ENCODE data around the gene PELI3. TPM values are rescaled to one million over a fixed set of nuclear protein-coding genes. Genes with fewer than 3 reads are reported as not detected.

The PELI3 gene
- 1.5 TPM for total RNA-seq
- 2.4 TPM for polyA plus RNA-seq
- long read RNA-seq, donor 1, result 0 reads
- long read RNA-seq, donor 2, result 0 reads
- long read RNA-seq, donor 3, partial matches to known transcripts, result 0 of 1 reads
- long read RNA-seq, donor 3, other reads (novel, unspliced or antisense), result 0 of 1 reads
- long read RNA-seq, donor 4, partial matches to known transcripts, result 0 of 1 reads
- long read RNA-seq, donor 4, other reads (novel, unspliced or antisense), result 0 of 1 reads
- long read RNA-seq, donor 5, partial matches to known transcripts, result 0 of 1 reads
- long read RNA-seq, donor 5, other reads (novel, unspliced or antisense), result 0 of 1 reads
- long read RNA-seq, donor 6, partial matches to known transcripts, result 9 of 10 reads
- long read RNA-seq, donor 6, other reads (novel, unspliced or antisense), result 0 of 10 reads
- long read RNA-seq, donor 7, result 0 reads
- long read RNA-seq, donor 8, partial matches to known transcripts, result 0 of 1 reads
- long read RNA-seq, donor 8, other reads (novel, unspliced or antisense), result 0 of 1 reads
- long read RNA-seq, donor 9, result 0 reads
- long read RNA-seq, donor 10, result 0 reads

- 1% methylated on average over 63 of the region's 63 CpGs for WGBS
- Histone ChIP-seq H3K27me3 (ENCODE audit: control insufficient read depth in 2 of 2, insufficient read depth in 1 of 2, low read length in 1 of 2) (peaks cover 0 to 10% of the 10 kb centered on the region in 2 donors), H3K4me1 (ENCODE audit: control insufficient read depth in 2 of 2, insufficient read depth in 2 of 2, low read length in 2 of 2) (peaks cover 6 to 30% of the 10 kb centered on the region in 2 donors), H3K4me3 (ENCODE audit: low read length in 2 of 2) (peak within 1 kb of the TSS; percentile 68 to 70), H3K9me3 (ENCODE audit: control insufficient read depth in 2 of 2, insufficient read depth in 1 of 2, low read length in 1 of 2) (peaks cover 0 to 7% of the 10 kb centered on the region in 2 donors), H3K27ac (ENCODE audit: low read depth in 1 of 2, low read length in 1 of 2) (peak within 1 kb of the TSS; percentile 75 to 81), H3K36me3 (ENCODE audit: control insufficient read depth in 2 of 2, insufficient read depth in 2 of 2, low read length in 1 of 2) (no peaks in the 10 kb centered on the region)
- DNase-seq (ENCODE audit: low read depth in 6 of 9, low spot score in 9 of 9), result peak; percentile 77 to 95 (median 89)
These were observed at the start of gene PELI3 for GRCh38 chr11:66466225-66467033. Gene PELI3, plus strand, starts transcription at chr11:66466905. Its CDS starts 1,224 bp downstream, at chr11:66468129.

- no peak for DNase-seq (ENCODE audit: low read depth in 6 of 9, low spot score in 9 of 9)
- H3K36me3 ChIP-seq (ENCODE audit: control insufficient read depth in 2 of 2, insufficient read depth in 2 of 2, low read length in 1 of 2), result no peaks in the 10 kb centered on the region
- peaks cover 26 to 69% of the 10 kb centered on the region in 2 donors for H3K27me3 ChIP-seq (ENCODE audit: control insufficient read depth in 2 of 2, insufficient read depth in 1 of 2, low read length in 1 of 2)
- peaks cover 0 to 20% of the 10 kb centered on the region in 2 donors for H3K9me3 ChIP-seq (ENCODE audit: control insufficient read depth in 2 of 2, insufficient read depth in 1 of 2, low read length in 1 of 2)
- 75% methylated on average over 11 of the region's 11 CpGs for WGBS
- no peak overlapping the region for H3K27ac ChIP-seq (ENCODE audit: low read depth in 1 of 2, low read length in 1 of 2)
- H3K4me1 ChIP-seq (ENCODE audit: control insufficient read depth in 2 of 2, insufficient read depth in 2 of 2, low read length in 2 of 2), result no peaks in the 10 kb centered on the region
- H3K4me3 ChIP-seq (ENCODE audit: low read length in 2 of 2), result no peak overlapping the region
These were observed 49.7 kb upstream of the PELI3 start for GRCh38 chr11:66417000-66417399.

GRCh38 chr11:66418168-66418985, 48.3 kb upstream of the PELI3 start:
- Histone ChIP-seq H3K27ac (ENCODE audit: low read depth in 1 of 2, low read length in 1 of 2) (no peak overlapping the region), H3K9me3 (ENCODE audit: control insufficient read depth in 2 of 2, insufficient read depth in 1 of 2, low read length in 1 of 2) (peaks cover 0 to 27% of the 10 kb centered on the region in 2 donors), H3K4me3 (ENCODE audit: low read length in 2 of 2) (no peak overlapping the region), H3K27me3 (ENCODE audit: control insufficient read depth in 2 of 2, insufficient read depth in 1 of 2, low read length in 1 of 2) (peaks cover 26 to 63% of the 10 kb centered on the region in 2 donors), H3K36me3 (ENCODE audit: control insufficient read depth in 2 of 2, insufficient read depth in 2 of 2, low read length in 1 of 2) (no peaks in the 10 kb centered on the region), H3K4me1 (ENCODE audit: control insufficient read depth in 2 of 2, insufficient read depth in 2 of 2, low read length in 2 of 2) (no peaks in the 10 kb centered on the region)
- peak; percentile 49 to 88 (median 73) for DNase-seq (ENCODE audit: low read depth in 6 of 9, low spot score in 9 of 9)
- 11% methylated on average over 16 of the region's 16 CpGs for WGBS

- WGBS, result 56% methylated on average over 3 of the region's 3 CpGs
- no peak overlapping the region for H3K27ac ChIP-seq (ENCODE audit: low read depth in 1 of 2, low read length in 1 of 2)
These were observed 47.8 kb upstream of the PELI3 start for GRCh38 chr11:66418986-66419308.

GRCh38 chr11:66419825-66420224, 46.9 kb upstream of the PELI3 start:
- Histone ChIP-seq H3K4me3 (ENCODE audit: low read length in 2 of 2) (no peak overlapping the region), H3K9me3 (ENCODE audit: control insufficient read depth in 2 of 2, insufficient read depth in 1 of 2, low read length in 1 of 2) (peaks cover 0 to 27% of the 10 kb centered on the region in 2 donors), H3K36me3 (ENCODE audit: control insufficient read depth in 2 of 2, insufficient read depth in 2 of 2, low read length in 1 of 2) (no peaks in the 10 kb centered on the region), H3K4me1 (ENCODE audit: control insufficient read depth in 2 of 2, insufficient read depth in 2 of 2, low read length in 2 of 2) (no peaks in the 10 kb centered on the region), H3K27me3 (ENCODE audit: control insufficient read depth in 2 of 2, insufficient read depth in 1 of 2, low read length in 1 of 2) (peaks cover 26 to 51% of the 10 kb centered on the region in 2 donors), H3K27ac (ENCODE audit: low read depth in 1 of 2, low read length in 1 of 2) (no peak overlapping the region)
- DNase-seq (ENCODE audit: low read depth in 6 of 9, low spot score in 9 of 9), result no peak
- WGBS, result 6% methylated on average over 30 of the region's 30 CpGs

More at GRCh38 chr11:66418986-66419308, 47.8 kb upstream of the PELI3 start:
- H3K36me3 ChIP-seq (ENCODE audit: control insufficient read depth in 2 of 2, insufficient read depth in 2 of 2, low read length in 1 of 2), result no peaks in the 10 kb centered on the region
- peaks cover 26 to 57% of the 10 kb centered on the region in 2 donors for H3K27me3 ChIP-seq (ENCODE audit: control insufficient read depth in 2 of 2, insufficient read depth in 1 of 2, low read length in 1 of 2)
- H3K9me3 ChIP-seq (ENCODE audit: control insufficient read depth in 2 of 2, insufficient read depth in 1 of 2, low read length in 1 of 2), result peaks cover 0 to 27% of the 10 kb centered on the region in 2 donors
- no peak overlapping the region for H3K4me3 ChIP-seq (ENCODE audit: low read length in 2 of 2)
- no peaks in the 10 kb centered on the region for H3K4me1 ChIP-seq (ENCODE audit: control insufficient read depth in 2 of 2, insufficient read depth in 2 of 2, low read length in 2 of 2)
- no peak for DNase-seq (ENCODE audit: low read depth in 6 of 9, low spot score in 9 of 9)

- Histone ChIP-seq H3K4me3 (ENCODE audit: low read length in 2 of 2) (no peak within 1 kb of the TSS), H3K27me3 (ENCODE audit: control insufficient read depth in 2 of 2, insufficient read depth in 1 of 2, low read length in 1 of 2) (peaks cover 24 to 47% of the 10 kb centered on the region in 2 donors), H3K4me1 (ENCODE audit: control insufficient read depth in 2 of 2, insufficient read depth in 2 of 2, low read length in 2 of 2) (no peaks in the 10 kb centered on the region), H3K9me3 (ENCODE audit: control insufficient read depth in 2 of 2, insufficient read depth in 1 of 2, low read length in 1 of 2) (peaks cover 0 to 27% of the 10 kb centered on the region in 2 donors), H3K36me3 (ENCODE audit: control insufficient read depth in 2 of 2, insufficient read depth in 2 of 2, low read length in 1 of 2) (no peaks in the 10 kb centered on the region), H3K27ac (ENCODE audit: low read depth in 1 of 2, low read length in 1 of 2) (no peak within 1 kb of the TSS)
- 11% methylated on average over 71 of the region's 71 CpGs for WGBS
- no peak for DNase-seq (ENCODE audit: low read depth in 6 of 9, low spot score in 9 of 9)
These were observed 45.8 kb upstream of the PELI3 start, which contains the start of gene NPAS4 for GRCh38 chr11:66420671-66421476. Gene NPAS4, plus strand, starts transcription at chr11:66421035. Its CDS starts 145 bp downstream, at chr11:66421180.

GRCh38 chr11:66421492-66422205, 45.1 kb upstream of the PELI3 start:
- H3K4me1 ChIP-seq (ENCODE audit: control insufficient read depth in 2 of 2, insufficient read depth in 2 of 2, low read length in 2 of 2), result no peaks in the 10 kb centered on the region
- no peak overlapping the region for H3K27ac ChIP-seq (ENCODE audit: low read depth in 1 of 2, low read length in 1 of 2)
- peaks cover 24 to 44% of the 10 kb centered on the region in 2 donors for H3K27me3 ChIP-seq (ENCODE audit: control insufficient read depth in 2 of 2, insufficient read depth in 1 of 2, low read length in 1 of 2)
- peak; percentile 71 to 92 (median 82) for DNase-seq (ENCODE audit: low read depth in 6 of 9, low spot score in 9 of 9)
- peaks cover 0 to 27% of the 10 kb centered on the region in 2 donors for H3K9me3 ChIP-seq (ENCODE audit: control insufficient read depth in 2 of 2, insufficient read depth in 1 of 2, low read length in 1 of 2)
- no peaks in the 10 kb centered on the region for H3K36me3 ChIP-seq (ENCODE audit: control insufficient read depth in 2 of 2, insufficient read depth in 2 of 2, low read length in 1 of 2)
- WGBS, result 15% methylated on average over 38 of the region's 38 CpGs
- H3K4me3 ChIP-seq (ENCODE audit: low read length in 2 of 2), result no peak overlapping the region
